GM19468 (cell line): ENCODE results near the gene PABPC5.

Experiments used
- ATAC-seq: cut with Tn5 transposase; IDR thresholded peaks from one replicate; pipeline ENCODE4 v1.9.1; 2021; ENCODE audit warnings: mild to moderate bottlenecking, moderate library complexity, moderate number of reproducible peaks; ENCODE audit not compliant: unreplicated experiment; ENCODE audit errors: extremely low read depth

Gene PABPC5

DNA sequence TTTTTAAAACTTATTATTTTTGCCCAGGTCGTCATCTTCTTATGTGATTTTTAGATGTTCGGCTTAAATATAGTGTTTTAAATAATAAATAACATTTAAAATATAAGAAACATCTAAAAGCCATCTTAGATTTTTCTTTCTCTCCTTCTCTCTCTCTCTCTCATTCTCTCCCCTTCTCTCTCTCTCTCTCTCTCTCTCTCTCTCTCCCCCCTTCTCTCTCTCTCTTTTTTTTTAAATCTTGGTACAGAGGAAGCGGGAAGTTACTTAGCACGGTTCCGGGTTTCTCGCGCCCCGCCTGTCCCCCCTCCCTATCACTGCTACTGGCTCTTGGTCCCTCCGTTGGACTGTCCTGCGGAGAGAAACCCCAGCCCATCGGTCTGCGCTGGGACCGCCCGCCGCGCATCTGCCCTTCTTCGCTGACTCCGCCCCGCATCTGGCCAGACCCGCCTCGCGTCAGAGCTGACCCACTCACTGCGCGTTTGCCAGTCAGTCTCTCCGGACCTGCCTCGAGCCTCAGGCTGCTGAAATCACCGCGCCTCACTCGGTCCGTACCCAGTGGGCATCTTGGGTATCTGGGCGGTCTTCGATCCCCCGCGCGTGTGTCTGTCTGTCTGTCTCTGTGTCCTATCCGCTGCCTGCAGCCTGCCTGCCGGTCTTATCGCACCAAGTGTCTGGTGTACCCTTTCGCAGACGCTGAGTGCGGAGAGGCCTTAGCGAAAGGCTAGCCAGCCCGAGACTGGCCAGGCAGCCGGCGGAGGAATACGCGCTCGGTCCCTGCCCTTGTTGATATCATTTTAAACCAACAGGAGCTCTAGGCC lies at the start of gene PABPC5:
Gene PABPC5, plus strand, starts transcription at position 489 of the 818 bp plus-strand sequence. CDS start 739 bp downstream, outside the sequence.
- no peak for ATAC-seq

- ATAC-seq = no peak
Observed at GRCh38 chrX:91389026-91389425, 45.6 kb upstream of the PABPC5 start.

GRCh38 chrX:91414713-91415112 lies 19.9 kb upstream of the PABPC5 start:
- ATAC-seq = no peak

DNA sequence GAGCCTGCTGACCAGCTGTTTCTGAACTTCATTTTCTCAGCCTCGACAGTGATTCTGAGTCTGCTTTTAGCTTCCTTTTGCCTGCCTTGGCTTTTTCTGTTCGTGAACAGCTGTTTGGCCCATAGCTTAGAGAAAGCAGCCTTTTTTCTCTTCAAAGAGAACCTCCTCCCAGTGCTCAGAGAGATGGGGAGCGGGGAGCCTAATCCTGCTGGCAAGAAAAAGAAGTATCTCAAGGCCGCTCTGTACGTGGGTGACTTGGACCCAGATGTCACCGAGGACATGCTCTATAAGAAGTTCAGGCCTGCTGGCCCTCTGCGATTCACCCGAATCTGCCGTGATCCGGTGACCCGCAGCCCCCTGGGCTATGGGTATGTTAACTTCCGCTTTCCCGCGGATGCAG lies 756 bp downstream of the PABPC5 start:
- ATAC-seq = no peak
